GM23338 (cell line): ENCODE data around the gene TRIAP1.

Source experiments
- CREB1 ChIP-seq: fragments of 250-450 bp; sonication (Bioruptor Pico); IDR thresholded peaks from 2 replicates; pipeline ENCODE4 v1.5.0; 2020; ENCODE audit warnings: low read depth, mild to moderate bottlenecking, moderate library complexity
- ETS1 ChIP-seq: IDR thresholded peaks from 2 replicates; pipeline ENCODE4 v1.6.1; 2016; ENCODE audit warnings: antibody characterized with exemption
- EZH2 ChIP-seq: fragments of 200-600 bp; sonication (generic); IDR thresholded peaks from one replicate; pipeline ENCODE4 v1.8.0; 2017; ENCODE audit warnings: antibody characterized with exemption, mild to moderate bottlenecking, low read depth; ENCODE audit not compliant: unreplicated experiment
- EZH2phosphoT487 ChIP-seq: fragments of 200-600 bp; sonication (generic); IDR thresholded peaks from one replicate; pipeline ENCODE4 v1.8.1; 2018; ENCODE audit warnings: antibody characterized with exemption; ENCODE audit not compliant: unreplicated experiment
- JUNB ChIP-seq: IDR thresholded peaks from one replicate; pipeline ENCODE4 v1.6.1; 2016; ENCODE audit warnings: antibody characterized with exemption; ENCODE audit not compliant: unreplicated experiment
- NANOG ChIP-seq: IDR thresholded peaks from 2 replicates; pipeline ENCODE4 v1.6.1; 2016; ENCODE audit warnings: antibody characterized with exemption, borderline replicate concordance
- POLR2AphosphoS5 ChIP-seq: IDR thresholded peaks from 2 replicates; pipeline ENCODE4 v1.6.1; 2016; ENCODE audit warnings: antibody characterized with exemption, low read depth
- STAT1 ChIP-seq: IDR thresholded peaks from one replicate; pipeline ENCODE4 v1.6.1; 2016; ENCODE audit warnings: antibody characterized with exemption; ENCODE audit not compliant: unreplicated experiment
- ZNF114 ChIP-seq: fragments of 250-450 bp; sonication (Bioruptor Pico); IDR thresholded peaks from 2 replicates; pipeline ENCODE4 v1.5.0; 2020; ENCODE audit warnings: mild to moderate bottlenecking, moderate library complexity
- ZNF331 ChIP-seq: fragments of 250-450 bp; sonication (Bioruptor Pico); IDR thresholded peaks from 2 replicates; pipeline ENCODE4 v1.5.0; 2020; ENCODE audit warnings: low read depth, mild to moderate bottlenecking, moderate library complexity
- TF ChIP-seq, protein P1 (sequence below), 2 experiments: fragments of 200-600 bp in 1 of 2; sonication (generic) in 1 of 2; conservative IDR thresholded peaks; 2 replicates each; pipeline versions ENCODE4 v1.5.1 to v1.6.1; 2016 to 2017; ENCODE audit warnings: antibody characterized with exemption in 2 of 2, low read depth in 2 of 2, mild to moderate bottlenecking in 2 of 2, moderate library complexity in 1 of 2
- TF ChIP-seq, protein P2 (sequence below): fragments of 250-450 bp; sonication (Bioruptor Pico); IDR thresholded peaks from 2 replicates; pipeline ENCODE4 v1.5.0; 2020; ENCODE audit warnings: mild to moderate bottlenecking, moderate library complexity
- TF ChIP-seq, protein P3 (sequence below): IDR thresholded peaks from one replicate; pipeline ENCODE4 v1.6.1; 2018; ENCODE audit warnings: antibody characterized with exemption; ENCODE audit not compliant: unreplicated experiment

GRCh38 chr12:120408771-120409170 is 37.4 kb downstream of the TRIAP1 start:
- TF ChIP-seq STAT1 (no peak), EZH2phosphoT487 (no peak), POLR2AphosphoS5 (no peak), EZH2 (no peak), CREB1 (no peak), ETS1 (no peak), NANOG (no peak), ZNF114 (no peak), JUNB (no peak), ZNF331 (CRISPR knock-in tag) (no peak)
- TF ChIP-seq, protein P1, sequence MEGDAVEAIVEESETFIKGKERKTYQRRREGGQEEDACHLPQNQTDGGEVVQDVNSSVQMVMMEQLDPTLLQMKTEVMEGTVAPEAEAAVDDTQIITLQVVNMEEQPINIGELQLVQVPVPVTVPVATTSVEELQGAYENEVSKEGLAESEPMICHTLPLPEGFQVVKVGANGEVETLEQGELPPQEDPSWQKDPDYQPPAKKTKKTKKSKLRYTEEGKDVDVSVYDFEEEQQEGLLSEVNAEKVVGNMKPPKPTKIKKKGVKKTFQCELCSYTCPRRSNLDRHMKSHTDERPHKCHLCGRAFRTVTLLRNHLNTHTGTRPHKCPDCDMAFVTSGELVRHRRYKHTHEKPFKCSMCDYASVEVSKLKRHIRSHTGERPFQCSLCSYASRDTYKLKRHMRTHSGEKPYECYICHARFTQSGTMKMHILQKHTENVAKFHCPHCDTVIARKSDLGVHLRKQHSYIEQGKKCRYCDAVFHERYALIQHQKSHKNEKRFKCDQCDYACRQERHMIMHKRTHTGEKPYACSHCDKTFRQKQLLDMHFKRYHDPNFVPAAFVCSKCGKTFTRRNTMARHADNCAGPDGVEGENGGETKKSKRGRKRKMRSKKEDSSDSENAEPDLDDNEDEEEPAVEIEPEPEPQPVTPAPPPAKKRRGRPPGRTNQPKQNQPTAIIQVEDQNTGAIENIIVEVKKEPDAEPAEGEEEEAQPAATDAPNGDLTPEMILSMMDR (conservative IDR thresholded peaks at IDR 0.05; ENCODE audit: low read depth in 2 of 2) = no peak
- TF ChIP-seq, protein P2, sequence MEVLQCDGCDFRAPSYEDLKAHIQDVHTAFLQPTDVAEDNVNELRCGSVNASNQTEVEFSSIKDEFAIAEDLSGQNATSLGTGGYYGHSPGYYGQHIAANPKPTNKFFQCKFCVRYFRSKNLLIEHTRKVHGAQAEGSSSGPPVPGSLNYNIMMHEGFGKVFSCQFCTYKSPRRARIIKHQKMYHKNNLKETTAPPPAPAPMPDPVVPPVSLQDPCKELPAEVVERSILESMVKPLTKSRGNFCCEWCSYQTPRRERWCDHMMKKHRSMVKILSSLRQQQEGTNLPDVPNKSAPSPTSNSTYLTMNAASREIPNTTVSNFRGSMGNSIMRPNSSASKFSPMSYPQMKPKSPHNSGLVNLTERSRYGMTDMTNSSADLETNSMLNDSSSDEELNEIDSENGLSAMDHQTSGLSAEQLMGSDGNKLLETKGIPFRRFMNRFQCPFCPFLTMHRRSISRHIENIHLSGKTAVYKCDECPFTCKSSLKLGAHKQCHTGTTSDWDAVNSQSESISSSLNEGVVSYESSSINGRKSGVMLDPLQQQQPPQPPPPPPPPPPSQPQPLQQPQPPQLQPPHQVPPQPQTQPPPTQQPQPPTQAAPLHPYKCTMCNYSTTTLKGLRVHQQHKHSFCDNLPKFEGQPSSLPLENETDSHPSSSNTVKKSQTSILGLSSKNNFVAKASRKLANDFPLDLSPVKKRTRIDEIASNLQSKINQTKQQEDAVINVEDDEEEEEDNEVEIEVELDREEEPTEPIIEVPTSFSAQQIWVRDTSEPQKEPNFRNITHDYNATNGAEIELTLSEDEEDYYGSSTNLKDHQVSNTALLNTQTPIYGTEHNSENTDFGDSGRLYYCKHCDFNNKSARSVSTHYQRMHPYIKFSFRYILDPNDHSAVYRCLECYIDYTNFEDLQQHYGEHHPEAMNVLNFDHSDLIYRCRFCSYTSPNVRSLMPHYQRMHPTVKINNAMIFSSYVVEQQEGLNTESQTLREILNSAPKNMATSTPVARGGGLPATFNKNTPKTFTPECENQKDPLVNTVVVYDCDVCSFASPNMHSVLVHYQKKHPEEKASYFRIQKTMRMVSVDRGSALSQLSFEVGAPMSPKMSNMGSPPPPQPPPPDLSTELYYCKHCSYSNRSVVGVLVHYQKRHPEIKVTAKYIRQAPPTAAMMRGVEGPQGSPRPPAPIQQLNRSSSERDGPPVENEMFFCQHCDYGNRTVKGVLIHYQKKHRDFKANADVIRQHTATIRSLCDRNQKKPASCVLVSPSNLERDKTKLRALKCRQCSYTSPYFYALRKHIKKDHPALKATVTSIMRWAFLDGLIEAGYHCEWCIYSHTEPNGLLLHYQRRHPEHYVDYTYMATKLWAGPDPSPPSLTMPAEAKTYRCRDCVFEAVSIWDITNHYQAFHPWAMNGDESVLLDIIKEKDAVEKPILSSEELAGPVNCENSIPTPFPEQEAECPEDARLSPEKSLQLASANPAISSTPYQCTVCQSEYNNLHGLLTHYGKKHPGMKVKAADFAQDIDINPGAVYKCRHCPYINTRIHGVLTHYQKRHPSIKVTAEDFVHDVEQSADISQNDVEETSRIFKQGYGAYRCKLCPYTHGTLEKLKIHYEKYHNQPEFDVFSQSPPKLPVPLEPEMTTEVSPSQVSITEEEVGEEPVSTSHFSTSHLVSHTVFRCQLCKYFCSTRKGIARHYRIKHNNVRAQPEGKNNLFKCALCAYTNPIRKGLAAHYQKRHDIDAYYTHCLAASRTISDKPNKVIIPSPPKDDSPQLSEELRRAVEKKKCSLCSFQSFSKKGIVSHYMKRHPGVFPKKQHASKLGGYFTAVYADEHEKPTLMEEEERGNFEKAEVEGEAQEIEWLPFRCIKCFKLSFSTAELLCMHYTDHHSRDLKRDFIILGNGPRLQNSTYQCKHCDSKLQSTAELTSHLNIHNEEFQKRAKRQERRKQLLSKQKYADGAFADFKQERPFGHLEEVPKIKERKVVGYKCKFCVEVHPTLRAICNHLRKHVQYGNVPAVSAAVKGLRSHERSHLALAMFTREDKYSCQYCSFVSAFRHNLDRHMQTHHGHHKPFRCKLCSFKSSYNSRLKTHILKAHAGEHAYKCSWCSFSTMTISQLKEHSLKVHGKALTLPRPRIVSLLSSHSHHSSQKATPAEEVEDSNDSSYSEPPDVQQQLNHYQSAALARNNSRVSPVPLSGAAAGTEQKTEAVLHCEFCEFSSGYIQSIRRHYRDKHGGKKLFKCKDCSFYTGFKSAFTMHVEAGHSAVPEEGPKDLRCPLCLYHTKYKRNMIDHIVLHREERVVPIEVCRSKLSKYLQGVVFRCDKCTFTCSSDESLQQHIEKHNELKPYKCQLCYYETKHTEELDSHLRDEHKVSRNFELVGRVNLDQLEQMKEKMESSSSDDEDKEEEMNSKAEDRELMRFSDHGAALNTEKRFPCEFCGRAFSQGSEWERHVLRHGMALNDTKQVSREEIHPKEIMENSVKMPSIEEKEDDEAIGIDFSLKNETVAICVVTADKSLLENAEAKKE (CRISPR knock-in tag) = no peak
- TF ChIP-seq, protein P3, sequence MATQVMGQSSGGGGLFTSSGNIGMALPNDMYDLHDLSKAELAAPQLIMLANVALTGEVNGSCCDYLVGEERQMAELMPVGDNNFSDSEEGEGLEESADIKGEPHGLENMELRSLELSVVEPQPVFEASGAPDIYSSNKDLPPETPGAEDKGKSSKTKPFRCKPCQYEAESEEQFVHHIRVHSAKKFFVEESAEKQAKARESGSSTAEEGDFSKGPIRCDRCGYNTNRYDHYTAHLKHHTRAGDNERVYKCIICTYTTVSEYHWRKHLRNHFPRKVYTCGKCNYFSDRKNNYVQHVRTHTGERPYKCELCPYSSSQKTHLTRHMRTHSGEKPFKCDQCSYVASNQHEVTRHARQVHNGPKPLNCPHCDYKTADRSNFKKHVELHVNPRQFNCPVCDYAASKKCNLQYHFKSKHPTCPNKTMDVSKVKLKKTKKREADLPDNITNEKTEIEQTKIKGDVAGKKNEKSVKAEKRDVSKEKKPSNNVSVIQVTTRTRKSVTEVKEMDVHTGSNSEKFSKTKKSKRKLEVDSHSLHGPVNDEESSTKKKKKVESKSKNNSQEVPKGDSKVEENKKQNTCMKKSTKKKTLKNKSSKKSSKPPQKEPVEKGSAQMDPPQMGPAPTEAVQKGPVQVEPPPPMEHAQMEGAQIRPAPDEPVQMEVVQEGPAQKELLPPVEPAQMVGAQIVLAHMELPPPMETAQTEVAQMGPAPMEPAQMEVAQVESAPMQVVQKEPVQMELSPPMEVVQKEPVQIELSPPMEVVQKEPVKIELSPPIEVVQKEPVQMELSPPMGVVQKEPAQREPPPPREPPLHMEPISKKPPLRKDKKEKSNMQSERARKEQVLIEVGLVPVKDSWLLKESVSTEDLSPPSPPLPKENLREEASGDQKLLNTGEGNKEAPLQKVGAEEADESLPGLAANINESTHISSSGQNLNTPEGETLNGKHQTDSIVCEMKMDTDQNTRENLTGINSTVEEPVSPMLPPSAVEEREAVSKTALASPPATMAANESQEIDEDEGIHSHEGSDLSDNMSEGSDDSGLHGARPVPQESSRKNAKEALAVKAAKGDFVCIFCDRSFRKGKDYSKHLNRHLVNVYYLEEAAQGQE = no peak
